HEK293 (cell line): Measurements from ENCODE around the gene RYR2.

Source experiments
- CTCF ChIA-PET: fragments of 350-600 bp; formaldehyde crosslinking; extraction: SDS; loops from one replicate; lab custom pipeline; 2021; ENCODE audit warnings: antibody characterized with exemption; lab: Yijun Ruan, JAX
- POLR2A ChIA-PET: fragments of 300-600 bp; formaldehyde crosslinking; extraction: SDS; loops from one replicate; lab custom pipeline; 2020; ENCODE audit warnings: antibody characterized with exemption, inconsistent platforms; lab: Yijun Ruan, JAX
- H3K27ac ChIP-seq: fragments of 200-500 bp; sonication (Bioruptor generic); 2 replicates; pipeline ENCODE4 v1.5.1; 2014; ENCODE audit warnings: low read depth, low read length, control low read depth, inconsistent platforms; ENCODE audit errors: extremely low read depth
- H3K36me3 ChIP-seq, 2 experiments: fragments of 200-500 bp in 1 of 2; sonication (Bioruptor generic) in 1 of 2; 1 replicate in 1 of 2; 2 replicates in 1 of 2; pipeline ENCODE4 v1.5.1; 2014 to 2017; ENCODE audit warnings: inconsistent platforms in 2 of 2, low read length in 2 of 2; ENCODE audit not compliant: control insufficient read depth in 2 of 2, insufficient read depth in 1 of 2
- H3K4me1 ChIP-seq: fragments of 200-500 bp; sonication (Bioruptor generic); 2 replicates; pipeline ENCODE4 v1.5.1; 2014; ENCODE audit warnings: mild to moderate bottlenecking, low read length, inconsistent platforms; ENCODE audit not compliant: control insufficient read depth, insufficient read depth
- H3K4me3 ChIP-seq: 2 replicates; pipeline ENCODE4 v1.5.1; 2011; ENCODE audit warnings: low read depth, mild to moderate bottlenecking, control low read depth, low read length, moderate library complexity
- H3K9me3 ChIP-seq: fragments of 200-500 bp; sonication (Bioruptor generic); 2 replicates; pipeline ENCODE4 v1.5.1; 2014; ENCODE audit warnings: low read depth, low read length, inconsistent platforms; ENCODE audit not compliant: control insufficient read depth, insufficient read depth
- BCL11A ChIP-seq: fragments of 450-650 bp; formaldehyde crosslinking; IDR thresholded peaks from 2 replicates; pipeline ENCODE4 v1.5.1; 2016; ENCODE audit warnings: low read depth, missing biosample characterization, missing genetic modification characterization
- EGR2 ChIP-seq: fragments of 450-650 bp; formaldehyde crosslinking; IDR thresholded peaks from 2 replicates; pipeline ENCODE4 v1.5.1; 2016; ENCODE audit warnings: low read depth, missing biosample characterization, missing genetic modification characterization
- FEZF1 ChIP-seq: fragments of 450-650 bp; formaldehyde crosslinking; IDR thresholded peaks from 2 replicates; pipeline ENCODE4 v1.5.1; 2016; ENCODE audit warnings: missing biosample characterization, missing genetic modification characterization
- OSR2 ChIP-seq: fragments of 450-650 bp; formaldehyde crosslinking; IDR thresholded peaks from 2 replicates; pipeline ENCODE4 v1.5.1; 2016; ENCODE audit warnings: missing biosample characterization, missing genetic modification characterization
- PRDM4 ChIP-seq: fragments of 450-650 bp; formaldehyde crosslinking; IDR thresholded peaks from 2 replicates; pipeline ENCODE4 v1.5.1; 2017; ENCODE audit warnings: missing biosample characterization, missing genetic modification characterization
- PRDM6 ChIP-seq: fragments of 450-650 bp; formaldehyde crosslinking; IDR thresholded peaks from 2 replicates; pipeline ENCODE4 v1.5.1; 2017; ENCODE audit warnings: missing biosample characterization, missing genetic modification characterization
- SCRT1 ChIP-seq: fragments of 450-650 bp; formaldehyde crosslinking; IDR thresholded peaks from 2 replicates; pipeline ENCODE4 v1.5.1; 2016; ENCODE audit warnings: missing biosample characterization, missing genetic modification characterization, borderline replicate concordance
- TCF7L2 ChIP-seq: IDR thresholded peaks from 2 replicates; pipeline ENCODE4 v1.6.1; 2011; ENCODE audit warnings: low read depth, mild to moderate bottlenecking, inconsistent platforms, low read length, moderate library complexity, borderline replicate concordance
- ZBTB44 ChIP-seq: fragments of 450-650 bp; IDR thresholded peaks from 2 replicates; pipeline ENCODE4 v1.5.1; 2018; ENCODE audit warnings: missing biosample characterization, mild to moderate bottlenecking, missing genetic modification characterization
- ZBTB6 ChIP-seq: fragments of 450-650 bp; formaldehyde crosslinking; IDR thresholded peaks from 2 replicates; pipeline ENCODE4 v1.5.1; 2017; ENCODE audit warnings: missing biosample characterization, missing genetic modification characterization
- ZNF114 ChIP-seq: fragments of 450-650 bp; formaldehyde crosslinking; IDR thresholded peaks from 2 replicates; pipeline ENCODE4 v1.5.0; 2017; ENCODE audit warnings: missing biosample characterization, missing genetic modification characterization
- ZNF133 ChIP-seq: fragments of 450-650 bp; formaldehyde crosslinking; IDR thresholded peaks from 2 replicates; pipeline ENCODE4 v1.5.1; 2016; ENCODE audit warnings: missing biosample characterization, missing genetic modification characterization
- ZNF140 ChIP-seq: fragments of 450-650 bp; formaldehyde crosslinking; IDR thresholded peaks from 2 replicates; pipeline ENCODE4 v1.5.1; 2016; ENCODE audit warnings: missing biosample characterization, missing genetic modification characterization
- ZNF223 ChIP-seq: fragments of 450-650 bp; formaldehyde crosslinking; IDR thresholded peaks from 2 replicates; pipeline ENCODE4 v1.5.1; 2016; ENCODE audit warnings: missing biosample characterization, missing genetic modification characterization
- ZNF292 ChIP-seq: fragments of 450-650 bp; formaldehyde crosslinking; IDR thresholded peaks from 2 replicates; pipeline ENCODE4 v1.5.1; 2016; ENCODE audit warnings: low read depth, missing biosample characterization, missing genetic modification characterization, borderline replicate concordance
- ZNF404 ChIP-seq: fragments of 450-650 bp; formaldehyde crosslinking; IDR thresholded peaks from 2 replicates; pipeline ENCODE4 v1.5.1; 2017; ENCODE audit warnings: missing biosample characterization, missing genetic modification characterization
- ZNF501 ChIP-seq: fragments of 450-650 bp; formaldehyde crosslinking; IDR thresholded peaks from 2 replicates; pipeline ENCODE4 v1.5.1; 2016; ENCODE audit warnings: missing biosample characterization, missing genetic modification characterization
- ZNF555 ChIP-seq: fragments of 450-650 bp; formaldehyde crosslinking; conservative IDR thresholded peaks from 2 replicates; pipeline ENCODE4 v1.5.1; 2017; ENCODE audit warnings: missing biosample characterization, mild to moderate bottlenecking, missing genetic modification characterization, inconsistent platforms
- ZNF639 ChIP-seq: fragments of 450-650 bp; formaldehyde crosslinking; IDR thresholded peaks from 2 replicates; pipeline ENCODE4 v1.5.1; 2016; ENCODE audit warnings: missing biosample characterization, missing genetic modification characterization
- ZNF701 ChIP-seq: fragments of 450-650 bp; formaldehyde crosslinking; IDR thresholded peaks from 2 replicates; pipeline ENCODE4 v1.5.1; 2016; ENCODE audit warnings: missing biosample characterization, missing genetic modification characterization
- ZNF768 ChIP-seq: fragments of 450-650 bp; formaldehyde crosslinking; IDR thresholded peaks from 2 replicates; pipeline ENCODE4 v1.5.1; 2018; ENCODE audit warnings: missing biosample characterization, mild to moderate bottlenecking, missing genetic modification characterization
- ZNF776 ChIP-seq: fragments of 450-650 bp; formaldehyde crosslinking; IDR thresholded peaks from 2 replicates; pipeline ENCODE4 v1.5.0; 2017; ENCODE audit warnings: missing biosample characterization, missing genetic modification characterization, borderline replicate concordance
- ZNF792 ChIP-seq: fragments of 450-650 bp; formaldehyde crosslinking; IDR thresholded peaks from 2 replicates; pipeline ENCODE4 v1.5.1; 2016; ENCODE audit warnings: missing biosample characterization, missing genetic modification characterization

The RYR2 gene

GRCh38 chr1:237875291-237875690, 833.3 kb downstream of the RYR2 start (continued):
- TF ChIP-seq ZNF555 (no peak), ZNF114 (tag by site-specific recombination) (no peak)

GRCh38 chr1:237877631-237878030, 835.6 kb downstream of the RYR2 start:
- no peaks in the 10 kb centered on the region for H3K9me3 ChIP-seq
- POLR2A ChIA-PET: no interaction called here
- H3K4me3 ChIP-seq: no peak overlapping the region
- no peak for TF ChIP-seq ZNF140 (tag by site-specific recombination)
- TF ChIP-seq ZBTB44: no peak
- no peak for TF ChIP-seq ZNF768 (tag by site-specific recombination)
- TF ChIP-seq ZNF223 (tag by site-specific recombination): no peak
- TF ChIP-seq BCL11A (tag by site-specific recombination): no peak
- no peak for TF ChIP-seq ZBTB6 (tag by site-specific recombination)
- TF ChIP-seq ZNF776: no peak
- TF ChIP-seq ZNF404 (tag by site-specific recombination): no peak
- no peak for TF ChIP-seq EGR2 (tag by site-specific recombination)
- TF ChIP-seq ZNF501 (tag by site-specific recombination): no peak
- no peak for TF ChIP-seq TCF7L2
- TF ChIP-seq OSR2 (tag by site-specific recombination): no peak
- TF ChIP-seq PRDM4 (tag by site-specific recombination): no peak
- TF ChIP-seq ZNF639: no peak
- CTCF ChIA-PET: interaction anchor here (0.8 to 4.1 kb wide), 4 partner anchors 9 to 24 kb away, joined by 3 to 19 read pairs (median 4); no protein-coding TSS in a partner anchor
- H3K4me1 ChIP-seq: peaks cover 12% of the 10 kb centered on the region
- H3K36me3 ChIP-seq: no peaks in the 10 kb centered on the region
- no peak overlapping the region for H3K27ac ChIP-seq

- Histone ChIP-seq H3K4me3 (no peak overlapping the region), H3K27ac (no peak overlapping the region), H3K4me1 (peaks cover 6% of the 10 kb centered on the region), H3K36me3 (no peaks in the 10 kb centered on the region), H3K9me3 (no peaks in the 10 kb centered on the region)
- ChIA-PET POLR2A (no interaction called here), CTCF (interaction anchor here (0.6 to 4.1 kb wide), 5 partner anchors 9 to 23 kb away, joined by 3 to 19 read pairs (median 5); no protein-coding TSS in a partner anchor)
- TF ChIP-seq FEZF1 (tag by site-specific recombination): no peak
- TF ChIP-seq SCRT1 (tag by site-specific recombination): no peak
- TF ChIP-seq ZNF292 (tag by site-specific recombination): no peak
- no peak for TF ChIP-seq PRDM6 (tag by site-specific recombination)
- no peak for TF ChIP-seq ZNF701
- TF ChIP-seq ZNF792: no peak
- TF ChIP-seq ZNF133 (tag by site-specific recombination): no peak
- no peak for TF ChIP-seq ZNF140 (tag by site-specific recombination)
- no peak for TF ChIP-seq ZNF768 (tag by site-specific recombination)
Observed at GRCh38 chr1:237878406-237878805, 836.4 kb downstream of the RYR2 start.
